AG04449 (cell line): Measurements from ENCODE around the gene PCED1B.
"Not testable (repeated sequence)": the region's sequence is repeated elsewhere in the genome, so short reads cannot be mapped to it uniquely, and the experiment has no call there.

Source experiments
- CTCF ChIA-PET: fragments of 350-600 bp; formaldehyde crosslinking; extraction: SDS; loops from one replicate; lab custom pipeline; 2021; ENCODE audit warnings: antibody characterized with exemption; lab: Yijun Ruan, JAX
- POLR2A ChIA-PET: fragments of 400-600, 350-600 bp; formaldehyde crosslinking; extraction: SDS; loops from one replicate; lab custom pipeline; 2020; ENCODE audit warnings: antibody characterized with exemption, inconsistent platforms; lab: Yijun Ruan, JAX
- DNase-seq: peaks from one replicate; pipeline ENCODE4 v3.0.0-alpha.2; 2010; ENCODE audit warnings: low read depth, low spot score
- H3K4me3 ChIP-seq: 2 replicates; pipeline ENCODE4 v1.5.1; 2011; ENCODE audit warnings: low read depth, mild to moderate bottlenecking, control low read depth, low read length
- CTCF ChIP-seq: IDR thresholded peaks from one replicate; pipeline ENCODE4 v1.5.1; 2011; ENCODE audit warnings: mild to moderate bottlenecking, moderate library complexity, low read length, control low read depth, inconsistent platforms; ENCODE audit not compliant: insufficient read depth; ENCODE audit errors: missing control alignments

PCED1B gene

GRCh38 chr12:47164116-47164515, 84.7 kb downstream of the PCED1B start:
- CTCF ChIA-PET, result interaction anchor here (1.6 kb wide), 3 partner anchors 10 to 132 kb away, joined by 4 to 7 read pairs (median 5); no protein-coding TSS in a partner anchor

GRCh38 chr12:47164724-47165439, 85.5 kb downstream of the PCED1B start:
- no peak overlapping the region for H3K4me3 ChIP-seq
- CTCF ChIA-PET, result interaction anchor here (1.5 to 1.6 kb wide), 5 partner anchors 11 to 133 kb away, joined by 4 to 7 read pairs (median 4); no protein-coding TSS in a partner anchor
- TF ChIP-seq CTCF, result no peak
- POLR2A ChIA-PET, result no interaction called here
- no peak for DNase-seq

More at GRCh38 chr12:47164116-47164515, 84.7 kb downstream of the PCED1B start:
- no peak for DNase-seq
- no peak for TF ChIP-seq CTCF
- H3K4me3 ChIP-seq, result no peak overlapping the region
- POLR2A ChIA-PET, result no interaction called here

- no peak for DNase-seq
- POLR2A ChIA-PET, result no interaction called here
- H3K4me3 ChIP-seq, result no peak overlapping the region
- CTCF ChIA-PET, result interaction anchor here (1.0 to 1.6 kb wide), 5 partner anchors 15 to 134 kb away, joined by 3 to 5 read pairs (median 4); no protein-coding TSS in a partner anchor
- no peak for TF ChIP-seq CTCF
These were observed 86.5 kb downstream of the PCED1B start for GRCh38 chr12:47165934-47166333.

- POLR2A ChIA-PET, result no interaction called here
- H3K4me3 ChIP-seq, result no peak overlapping the region
- TF ChIP-seq CTCF, result no peak
- no peak for DNase-seq
- CTCF ChIA-PET, result interaction anchor here (1.0 to 1.5 kb wide), 2 partner anchors 17 to 27 kb away, joined by 3 to 4 read pairs; no protein-coding TSS in a partner anchor
These were observed 86.9 kb downstream of the PCED1B start for GRCh38 chr12:47166365-47166764.

- POLR2A ChIA-PET, H3K4me3 ChIP-seq, DNase-seq, CTCF ChIA-PET: not testable (repeated sequence)
These were observed 90.9 kb downstream of the PCED1B start for GRCh38 chr12:47170281-47170680.

- ChIA-PET CTCF (no interaction called here), POLR2A (no interaction called here)
- DNase-seq, result no peak
- no peak overlapping the region for H3K4me3 ChIP-seq
- TF ChIP-seq CTCF, result no peak
These were observed 98.6 kb downstream of the PCED1B start for GRCh38 chr12:47178014-47178413.

GRCh38 chr12:47182164-47182938, 102.9 kb downstream of the PCED1B start:
- H3K4me3 ChIP-seq, DNase-seq, POLR2A ChIA-PET: not testable (repeated sequence)
- CTCF ChIA-PET, result interaction anchor here (1.0 kb wide), 1 partner anchor 25 kb away, joined by 3 read pairs; no protein-coding TSS in a partner anchor
